IPS-15b (cell line): ENCODE measurements around the gene NET1.

Source experiments
- H3K27me3 ChIP-seq: one replicate; pipeline ENCODE4 v1.6.1; 2013; ENCODE audit warnings: low read length; ENCODE audit not compliant: control insufficient read depth, insufficient read depth
- H3K36me3 ChIP-seq: one replicate; pipeline ENCODE4 v1.6.1; 2013; ENCODE audit warnings: low read length; ENCODE audit not compliant: control insufficient read depth, insufficient read depth
- H3K4me1 ChIP-seq: one replicate; pipeline ENCODE4 v1.6.1; 2013; ENCODE audit warnings: mild to moderate bottlenecking, low read length; ENCODE audit not compliant: control insufficient read depth, insufficient read depth
- H3K4me3 ChIP-seq: one replicate; pipeline ENCODE4 v1.5.1; 2013; ENCODE audit warnings: low read depth, low read length
- H3K9ac ChIP-seq: one replicate; pipeline ENCODE4 v1.6.1; 2013; ENCODE audit warnings: low read depth, mild to moderate bottlenecking, low read length
- H3K9me3 ChIP-seq: one replicate; pipeline ENCODE4 v1.6.1; 2013; ENCODE audit warnings: mild to moderate bottlenecking, low read length; ENCODE audit not compliant: control insufficient read depth, insufficient read depth

Gene NET1

GRCh38 chr10:5502571-5503476, 90.5 kb downstream of the NET1 start:
- Histone ChIP-seq H3K27me3 (no peaks in the 10 kb centered on the region), H3K36me3 (no peaks in the 10 kb centered on the region), H3K9me3 (no peaks in the 10 kb centered on the region), H3K4me1 (no peaks in the 10 kb centered on the region), H3K4me3 (no peak overlapping the region), H3K9ac (no peak overlapping the region)

GRCh38 chr10:5503477-5503835, 91.1 kb downstream of the NET1 start:
- Histone ChIP-seq H3K4me3 (no peak overlapping the region), H3K27me3 (no peaks in the 10 kb centered on the region), H3K36me3 (no peaks in the 10 kb centered on the region), H3K9ac (no peak overlapping the region), H3K4me1 (no peaks in the 10 kb centered on the region), H3K9me3 (no peaks in the 10 kb centered on the region)

GRCh38 chr10:5504146-5505072, 92.1 kb downstream of the NET1 start:
- Histone ChIP-seq H3K4me1 (no peaks in the 10 kb centered on the region), H3K4me3 (no peak overlapping the region), H3K27me3 (no peaks in the 10 kb centered on the region), H3K9ac (no peak overlapping the region), H3K36me3 (no peaks in the 10 kb centered on the region), H3K9me3 (no peaks in the 10 kb centered on the region)

GRCh38 chr10:5506246-5506645, 93.9 kb downstream of the NET1 start:
- Histone ChIP-seq H3K4me3 (no peak overlapping the region), H3K9ac (no peak overlapping the region), H3K9me3 (no peaks in the 10 kb centered on the region), H3K27me3 (no peaks in the 10 kb centered on the region), H3K4me1 (no peaks in the 10 kb centered on the region), H3K36me3 (no peaks in the 10 kb centered on the region)

- no peaks in the 10 kb centered on the region for H3K27me3 ChIP-seq
- H3K4me1 ChIP-seq, result no peaks in the 10 kb centered on the region
- H3K9ac ChIP-seq, result no peak overlapping the region
Measured at GRCh38 chr10:5506751-5507648, 94.6 kb downstream of the NET1 start.

GRCh38 chr10:5507649-5508131, 95.3 kb downstream of the NET1 start:
- Histone ChIP-seq H3K4me3 (no peak overlapping the region), H3K9me3 (no peaks in the 10 kb centered on the region), H3K36me3 (no peaks in the 10 kb centered on the region), H3K27me3 (no peaks in the 10 kb centered on the region), H3K9ac (no peak overlapping the region), H3K4me1 (no peaks in the 10 kb centered on the region)

More at GRCh38 chr10:5506751-5507648, 94.6 kb downstream of the NET1 start:
- no peak overlapping the region for H3K4me3 ChIP-seq
- no peaks in the 10 kb centered on the region for H3K9me3 ChIP-seq
- H3K36me3 ChIP-seq, result no peaks in the 10 kb centered on the region

- Histone ChIP-seq H3K27me3 (no peaks in the 10 kb centered on the region), H3K9ac (no peak overlapping the region), H3K4me3 (no peak overlapping the region), H3K9me3 (no peaks in the 10 kb centered on the region), H3K36me3 (no peaks in the 10 kb centered on the region), H3K4me1 (no peaks in the 10 kb centered on the region)
Measured at GRCh38 chr10:5508161-5508604, 95.8 kb downstream of the NET1 start.
